Stimulated activated CD4-positive, alpha-beta T cell treated with anti-CD3 and anti-CD28 coated beads, Interleukin-12 subunit alpha, Interleukin-12 subunit beta, amount 100 ng/mL, for 24 hours (primary cell): ENCODE results near the gene NUP85.
A peak's percentile ranks its signal among the peaks of the same experiment; 100 is the strongest.
"Not testable (repeated sequence)": the region's sequence is repeated elsewhere in the genome, so short reads cannot be mapped to it uniquely, and the experiment has no call there.

ENCODE experiments used
- DNase-seq, 2 experiments: peaks; one replicate each; pipeline ENCODE4 v3.0.0-alpha.2; 2020; ENCODE audit warnings: low read depth in 2 of 2

The NUP85 gene

DNA sequence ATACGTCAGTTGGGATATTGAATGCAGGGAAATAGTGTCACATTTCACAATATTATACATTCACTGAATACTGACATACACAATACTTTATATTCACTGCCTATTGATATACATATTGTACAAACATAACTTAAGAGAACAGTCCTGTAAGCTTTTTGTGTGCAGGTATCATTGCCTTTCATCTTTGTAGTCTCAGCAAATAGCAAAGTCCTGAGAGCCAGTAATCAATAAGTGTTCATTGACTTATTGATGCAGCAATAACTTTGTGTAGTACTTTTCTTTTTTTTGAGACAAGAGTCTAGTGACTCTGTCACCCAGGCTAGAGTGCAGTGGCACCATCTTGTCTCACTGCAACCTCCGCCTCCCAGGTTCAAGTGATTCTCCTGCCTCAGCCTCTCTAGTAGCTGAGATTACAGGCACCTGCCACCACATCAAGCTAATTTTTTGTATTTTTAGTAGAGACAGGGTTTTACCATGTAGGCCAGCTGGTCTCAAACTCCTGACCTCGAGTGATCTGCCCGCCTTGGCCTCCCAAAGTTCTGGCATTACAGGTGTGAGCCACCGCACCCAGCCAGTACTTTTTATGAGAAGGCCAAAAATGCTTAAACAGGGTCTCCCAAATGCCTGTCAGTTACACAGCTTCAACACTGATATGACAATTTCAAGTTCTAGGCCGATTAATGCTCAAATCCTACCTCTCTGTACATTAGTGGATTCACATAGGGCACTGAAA is 5.4 kb upstream of the NUP85 start:
- no peak for DNase-seq

DNA sequence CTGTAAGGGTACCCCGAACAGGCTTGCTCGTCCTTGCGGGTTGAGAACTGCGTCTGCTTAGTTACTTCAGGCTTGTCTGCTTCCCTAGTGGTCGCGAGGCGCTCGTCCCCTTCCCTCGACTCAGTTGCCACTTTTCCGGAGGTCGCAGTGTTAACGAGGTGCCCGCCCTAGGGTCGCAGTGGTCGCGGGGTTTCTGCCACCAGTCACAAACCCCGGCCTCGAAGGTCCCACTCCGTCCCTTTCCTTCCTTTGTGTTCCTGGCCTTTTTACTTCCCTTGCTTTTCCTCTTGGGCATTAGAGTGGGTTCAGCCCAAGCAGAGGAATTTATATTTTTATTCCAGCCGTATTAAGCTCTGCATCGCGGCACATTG is 299 bp downstream of the NUP85 start:
- DNase-seq, result no peak

- not testable (repeated sequence) for DNase-seq
These were observed 1.6 kb downstream of the NUP85 start for GRCh38 chr17:75207050-75207407.

- DNase-seq, result no peak
These were observed 2.3 kb downstream of the NUP85 start for GRCh38 chr17:75207760-75208159.

DNA sequence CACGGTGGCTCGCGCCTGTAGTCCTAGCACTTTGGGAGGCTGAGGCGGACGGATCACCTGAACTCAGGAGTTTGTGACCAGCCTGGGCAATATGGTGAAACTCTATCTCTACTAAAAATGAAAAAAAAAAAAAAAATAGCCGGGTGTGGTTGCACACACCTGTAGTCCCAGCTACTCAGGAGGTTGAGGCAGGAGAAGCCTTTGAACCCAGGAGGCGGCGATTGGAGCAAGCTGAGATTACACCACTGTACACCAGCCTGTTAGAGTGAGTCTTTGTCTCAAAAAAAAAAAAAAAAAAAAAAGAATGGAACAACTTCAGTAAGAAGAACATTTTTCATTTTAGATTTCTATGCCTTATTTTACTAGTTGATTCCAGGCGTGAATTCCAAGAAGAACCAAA is 2.7 kb downstream of the NUP85 start:
- no peak for DNase-seq

DNA sequence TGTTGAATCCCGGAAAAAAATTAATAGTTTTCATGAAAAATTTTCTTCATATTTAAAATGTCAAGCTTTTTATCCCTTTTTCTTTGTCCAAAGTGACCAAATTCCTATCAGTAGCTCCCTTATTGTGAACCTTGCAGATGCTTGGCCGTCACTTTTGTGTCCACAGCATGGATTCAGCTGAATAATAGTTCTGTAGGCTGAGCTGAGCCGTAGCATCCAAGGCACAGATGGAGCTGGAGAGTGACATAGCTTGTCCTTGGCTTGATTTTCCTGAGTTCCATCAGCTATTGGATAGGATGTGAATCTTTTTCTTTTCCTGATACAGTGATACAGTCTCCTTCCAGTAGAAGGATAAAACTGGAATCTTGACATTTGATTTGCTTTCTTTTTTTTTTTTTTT is 3.6 kb downstream of the NUP85 start:
- DNase-seq, result no peak

- DNase-seq, result no peak
These were observed 12.7 kb downstream of the NUP85 start for GRCh38 chr17:75218131-75218530.

- DNase-seq, result no peak
These were observed 14.3 kb downstream of the NUP85 start for GRCh38 chr17:75219815-75220214.

GRCh38 chr17:75225016-75225415 is 19.5 kb downstream of the NUP85 start:
- DNase-seq, result no peak

DNA sequence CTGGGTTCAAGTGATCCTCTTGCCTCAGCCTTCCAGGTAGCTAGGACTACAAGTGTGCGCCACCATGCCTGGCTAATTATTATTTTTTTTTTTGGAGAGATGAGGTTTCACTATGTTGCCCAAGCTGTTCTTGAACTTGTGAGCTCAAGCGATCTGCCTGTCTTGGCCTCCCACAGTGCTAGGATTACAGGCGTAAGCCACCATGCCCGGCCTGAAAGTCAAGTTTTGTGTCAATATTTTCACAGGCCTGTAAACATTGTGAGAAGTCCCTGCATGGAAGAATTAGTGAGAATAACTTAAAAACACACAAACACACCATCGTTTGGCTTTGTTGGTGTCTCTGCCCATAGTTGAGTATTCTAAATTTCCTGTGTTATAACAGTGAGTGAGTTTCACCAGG is 22.2 kb downstream of the NUP85 start:
- DNase-seq, result no peak

GRCh38 chr17:75228305-75228704 is 22.8 kb downstream of the NUP85 start:
- no peak for DNase-seq

DNA sequence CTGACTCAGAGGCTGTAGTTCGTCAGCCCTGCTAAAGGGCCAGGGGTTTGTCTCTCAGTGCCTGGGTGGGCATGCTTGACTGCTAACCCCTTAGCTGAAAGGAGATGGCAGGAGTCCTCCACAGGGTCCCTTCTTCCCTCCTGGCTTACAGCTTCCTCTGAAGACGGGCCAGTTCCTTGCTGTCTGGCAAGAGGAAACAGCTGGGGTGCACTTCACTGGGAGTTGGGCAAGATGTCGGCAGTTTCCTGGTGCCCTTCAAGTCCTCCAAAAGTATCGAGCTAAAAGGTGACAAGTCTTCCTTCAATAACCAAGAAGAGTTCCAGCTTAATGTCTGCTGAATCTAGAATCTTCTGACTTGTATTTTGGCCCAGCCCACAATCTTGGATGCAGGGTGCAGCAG is 23.4 kb downstream of the NUP85 start:
- no peak for DNase-seq

DNA sequence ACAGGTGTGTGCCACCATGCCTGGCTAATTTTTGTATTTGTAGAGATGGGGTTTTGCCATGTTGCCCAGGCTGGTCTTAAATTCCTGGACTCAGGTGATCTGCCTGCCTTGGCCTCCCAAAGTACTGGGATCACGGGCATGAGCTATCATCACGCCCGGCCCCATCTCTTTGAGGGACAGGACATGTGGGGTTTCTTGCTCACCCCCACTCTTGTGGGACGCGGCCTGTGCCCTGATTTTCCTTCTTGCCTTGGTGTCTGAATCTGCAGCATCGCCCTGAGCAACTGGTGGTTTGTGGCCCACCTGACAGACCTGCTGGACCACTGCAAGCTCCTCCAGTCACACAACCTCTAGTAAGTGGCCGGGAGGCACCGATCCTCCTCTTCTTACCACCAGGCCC is 25.6 kb downstream of the NUP85 start:
- DNase-seq, result no peak

GRCh38 chr17:75231741-75232464 is 26.4 kb downstream of the NUP85 start:
- no peak for DNase-seq

DNA sequence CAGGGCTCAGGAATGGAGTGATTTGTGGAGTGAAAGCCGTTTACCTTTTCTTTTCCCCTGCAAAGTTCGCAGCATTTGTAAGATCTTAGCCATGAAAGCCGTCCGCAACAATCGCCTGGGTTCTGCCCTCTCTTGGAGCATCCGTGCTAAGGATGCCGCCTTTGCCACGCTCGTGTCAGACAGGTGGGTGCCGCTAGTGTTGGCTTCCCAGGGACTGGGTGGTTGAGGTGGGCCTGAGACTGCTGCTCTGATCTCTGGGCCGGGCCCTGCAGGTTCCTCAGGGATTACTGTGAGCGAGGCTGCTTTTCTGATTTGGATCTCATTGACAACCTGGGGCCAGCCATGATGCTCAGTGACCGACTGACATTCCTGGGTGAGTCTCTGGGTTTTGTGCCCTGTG is 27.3 kb downstream of the NUP85 start:
- no peak for DNase-seq

- no peak for DNase-seq
These were observed 31.9 kb downstream of the NUP85 start for GRCh38 chr17:75237100-75238014.

GRCh38 chr17:75238020-75238580 is 32.6 kb downstream of the NUP85 start:
- no peak for DNase-seq

DNA sequence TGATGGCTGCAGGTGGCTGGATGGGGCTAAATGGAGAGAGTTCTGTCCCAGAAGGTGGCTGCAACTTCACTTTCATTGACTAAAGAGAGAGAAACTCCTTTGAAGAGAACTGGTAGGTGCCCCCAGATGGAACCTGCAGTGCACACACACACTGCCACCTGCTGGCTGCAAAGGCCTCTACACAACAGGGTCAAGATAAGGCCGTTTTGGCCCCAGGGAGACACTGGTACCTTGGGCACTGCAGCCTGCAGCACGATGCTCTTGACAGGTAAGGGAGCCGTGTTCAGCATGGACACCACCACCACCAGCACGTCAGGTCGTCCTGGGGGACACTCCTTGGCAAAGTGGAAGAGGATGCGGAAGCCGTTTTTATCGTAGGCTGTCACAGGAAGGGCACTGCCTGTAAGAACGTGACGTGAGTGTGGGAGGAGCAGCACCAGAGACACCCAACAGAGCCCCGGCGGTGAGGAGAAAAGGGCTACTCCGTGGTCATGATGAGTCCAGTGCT is 33.3 kb downstream of the NUP85 start:
- DNase-seq, result peak; percentile 39 to 41

GRCh38 chr17:75239214-75239613 is 33.7 kb downstream of the NUP85 start:
- no peak for DNase-seq

GRCh38 chr17:75239778-75240393 is 34.4 kb downstream of the NUP85 start:
- DNase-seq, result no peak

DNA sequence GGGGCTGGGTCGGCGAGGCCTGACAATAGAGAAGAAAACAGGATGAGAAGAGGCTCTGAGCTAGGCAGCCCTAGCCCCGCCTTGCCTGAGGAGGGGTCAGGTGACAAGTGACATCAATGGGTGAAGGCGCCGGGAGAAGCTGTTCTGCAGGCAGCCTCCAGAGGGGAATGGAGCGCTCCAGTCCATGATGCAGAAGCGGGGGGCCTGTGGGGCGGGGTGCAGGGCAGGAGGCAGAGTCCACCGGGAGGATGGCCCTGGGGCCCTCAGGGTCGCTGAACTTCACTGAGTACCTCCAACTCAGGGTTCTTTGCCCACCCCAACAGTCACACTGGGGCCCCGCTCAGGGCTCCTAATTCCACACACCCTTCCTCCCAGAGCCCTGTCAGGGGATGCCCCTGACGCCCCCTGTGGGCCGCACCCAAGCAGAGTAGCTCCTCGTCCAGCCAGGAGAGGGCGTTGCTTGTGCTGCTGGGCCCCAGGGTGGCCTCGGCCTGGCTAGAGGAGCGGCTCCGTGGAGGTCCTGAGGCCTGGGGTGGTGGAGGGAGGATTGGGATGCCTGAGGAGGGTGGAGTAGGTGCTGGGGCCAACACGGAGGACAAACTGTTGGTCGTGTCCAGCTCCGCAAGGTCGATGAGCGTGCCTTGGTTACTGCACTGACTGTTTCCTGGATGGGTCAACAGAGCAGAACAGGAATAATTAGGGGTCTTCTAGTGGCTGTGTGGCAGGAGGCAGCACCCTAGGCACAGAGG is 35.1 kb downstream of the NUP85 start:
- peak in 1 of 2 experiments; percentile 39 for DNase-seq
